AG10803 (cell line): ENCODE results near the gene PTPRA.

Source experiments
- DNase-seq: peaks from one replicate; pipeline ENCODE4 v3.0.0; 2010; ENCODE audit warnings: low read depth
- H3K4me3 ChIP-seq: 2 replicates; pipeline ENCODE4 v1.5.1; 2011; ENCODE audit warnings: mild to moderate bottlenecking, low read length, control low read depth
- CTCF ChIP-seq: conservative IDR thresholded peaks from 2 replicates; pipeline ENCODE4 v1.5.1; 2011; ENCODE audit warnings: mild to moderate bottlenecking, low read length, control low read depth, inconsistent platforms

PTPRA gene

GRCh38 chr20:3031524-3032147 is 158.4 kb downstream of the PTPRA start:
- no peak for TF ChIP-seq CTCF
- DNase-seq, result no peak
- no peak overlapping the region for H3K4me3 ChIP-seq

- DNase-seq, result no peak
- no peak for TF ChIP-seq CTCF
- H3K4me3 ChIP-seq, result no peak overlapping the region
These were observed 159.3 kb downstream of the PTPRA start for GRCh38 chr20:3032624-3033023.

- no peak for TF ChIP-seq CTCF
- DNase-seq, result no peak
- H3K4me3 ChIP-seq, result no peak overlapping the region
These were observed 164.4 kb downstream of the PTPRA start for GRCh38 chr20:3037654-3038053.

- no peak for TF ChIP-seq CTCF
- no peak for DNase-seq
These were observed 165.2 kb downstream of the PTPRA start for GRCh38 chr20:3038454-3038853.

GRCh38 chr20:3039426-3039825 is 166.1 kb downstream of the PTPRA start:
- no peak overlapping the region for H3K4me3 ChIP-seq
- TF ChIP-seq CTCF, result no peak
- no peak for DNase-seq

More at GRCh38 chr20:3038454-3038853, 165.2 kb downstream of the PTPRA start:
- H3K4me3 ChIP-seq, result no peak overlapping the region

- no peak for DNase-seq
- no peak for TF ChIP-seq CTCF
- H3K4me3 ChIP-seq, result no peak overlapping the region
These were observed 166.8 kb downstream of the PTPRA start for GRCh38 chr20:3040086-3040485.

GRCh38 chr20:3041854-3042409 is 168.7 kb downstream of the PTPRA start:
- no peak overlapping the region for H3K4me3 ChIP-seq
- TF ChIP-seq CTCF, result no peak
- DNase-seq, result no peak
